Measurements from ENCODE around the gene KRT78. TPM values are rescaled to one million over a fixed set of nuclear protein-coding genes. Genes with fewer than 3 reads are reported as not detected.

The KRT78 gene
- total RNA-seq, 2 experiments from 2014 or later: not detected

GRCh38 chr12:52815676-52816588 is 32.9 kb downstream of the KRT78 start:
- POLR2A ChIA-PET: no interaction called here
- Mint-ChIP-seq H3K27ac (no peak overlapping the region), H3K4me3 (no peak overlapping the region), H3K36me3 (ENCODE audit: low read depth) (no peaks in the 10 kb centered on the region), H3K27me3 (peaks cover 7% of the 10 kb centered on the region), H3K4me1 (no peaks in the 10 kb centered on the region), H3K9me3 (no peaks in the 10 kb centered on the region)
- no peak for DNase-seq
- CTCF ChIA-PET: no interaction called here

DNA sequence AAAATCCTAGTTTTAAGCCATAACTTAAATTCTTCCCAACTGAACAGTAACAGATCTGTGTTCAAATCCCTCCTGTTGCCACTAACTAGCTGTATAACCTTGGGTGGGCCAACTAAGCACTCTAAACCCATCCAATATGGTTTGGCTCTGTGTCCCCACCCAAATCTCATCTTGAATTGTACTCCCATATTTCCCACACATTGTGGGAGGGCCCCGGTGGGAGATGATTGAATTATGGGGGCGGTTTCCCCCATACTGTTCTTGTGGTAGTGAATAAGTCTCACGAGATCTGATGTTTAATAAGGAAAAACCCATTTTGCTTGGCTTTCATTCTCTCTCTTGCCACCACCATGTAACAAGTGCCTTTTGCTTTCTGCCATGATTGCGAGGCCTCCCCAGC is 33.6 kb downstream of the KRT78 start:
- ChIA-PET CTCF (no interaction called here), POLR2A (no interaction called here)
- H3K36me3 Mint-ChIP-seq (ENCODE audit: low read depth): no peaks in the 10 kb centered on the region
- H3K27ac Mint-ChIP-seq: no peak overlapping the region
- peaks cover under 1% of the 10 kb centered on the region for H3K27me3 Mint-ChIP-seq
- no peak overlapping the region for H3K4me3 Mint-ChIP-seq
- H3K9me3 Mint-ChIP-seq: no peaks in the 10 kb centered on the region
- DNase-seq: no peak
- no peaks in the 10 kb centered on the region for H3K4me1 Mint-ChIP-seq

- CTCF ChIA-PET: no interaction called here
- no peak for DNase-seq
Observed at GRCh38 chr12:52814710-52815155, 34.1 kb downstream of the KRT78 start.

DNA sequence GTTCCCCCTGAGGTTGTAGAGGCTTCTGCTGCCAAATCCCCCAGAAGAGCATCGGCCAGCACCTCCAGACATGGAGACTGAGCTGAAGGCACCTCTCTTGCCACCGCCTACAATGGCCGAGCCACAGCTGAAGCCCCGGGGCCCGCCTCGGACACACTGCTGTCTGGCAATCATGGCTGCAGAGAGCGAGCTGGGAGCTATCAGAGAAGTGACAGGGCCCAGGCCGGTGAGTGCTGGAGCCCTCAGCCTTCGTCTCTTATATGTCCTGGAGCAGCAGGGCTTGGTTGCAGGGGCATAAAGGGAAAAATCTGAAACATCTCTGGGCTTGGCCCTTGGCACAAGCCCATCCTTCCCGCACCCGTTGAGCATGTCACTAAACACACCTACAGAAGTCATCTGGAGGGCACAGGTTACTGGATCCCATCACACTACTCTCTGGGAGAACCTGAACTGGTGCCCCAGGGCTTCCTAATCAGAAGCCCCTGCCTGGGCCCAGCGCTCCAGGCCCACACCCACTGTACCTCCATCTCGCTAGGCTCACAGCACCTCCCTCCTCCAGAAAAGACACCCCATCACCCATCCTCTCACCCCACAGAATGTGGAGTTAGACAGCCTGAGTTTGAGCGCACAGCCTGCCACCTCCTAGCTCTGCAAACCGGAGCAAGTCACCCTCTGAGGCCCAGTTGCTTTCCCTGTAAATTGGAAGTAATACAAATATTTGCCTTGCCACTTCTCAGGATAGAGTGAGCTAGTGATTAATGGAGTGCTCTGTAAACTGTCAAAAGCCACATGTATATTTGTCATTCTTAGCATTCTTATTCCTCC is 34.7 kb downstream of the KRT78 start, which contains the start of gene KRT4:
KRT4 (minus strand) TSS at position 232 of the 825 bp plus-strand sequence; CDS start at position 174, 58 bp downstream.
- POLR2A ChIA-PET: no interaction called here
- H3K4me3 Mint-ChIP-seq: no peak within 1 kb of the TSS
- DNase-seq: no peak
- no peaks in the 10 kb centered on the region for H3K27me3 Mint-ChIP-seq
- H3K36me3 Mint-ChIP-seq (ENCODE audit: low read depth): no peaks in the 10 kb centered on the region
- no peaks in the 10 kb centered on the region for H3K9me3 Mint-ChIP-seq
- no peaks in the 10 kb centered on the region for H3K4me1 Mint-ChIP-seq
- CTCF ChIA-PET: no interaction called here
- H3K27ac Mint-ChIP-seq: no peak within 1 kb of the TSS

More at GRCh38 chr12:52814710-52815155, 34.1 kb downstream of the KRT78 start:
- H3K4me1 Mint-ChIP-seq: no peaks in the 10 kb centered on the region
- no peak overlapping the region for H3K4me3 Mint-ChIP-seq
- no peaks in the 10 kb centered on the region for H3K36me3 Mint-ChIP-seq (ENCODE audit: low read depth)
- POLR2A ChIA-PET: no interaction called here
- no peaks in the 10 kb centered on the region for H3K9me3 Mint-ChIP-seq
- H3K27me3 Mint-ChIP-seq: no peaks in the 10 kb centered on the region
- H3K27ac Mint-ChIP-seq: no peak overlapping the region

DNA sequence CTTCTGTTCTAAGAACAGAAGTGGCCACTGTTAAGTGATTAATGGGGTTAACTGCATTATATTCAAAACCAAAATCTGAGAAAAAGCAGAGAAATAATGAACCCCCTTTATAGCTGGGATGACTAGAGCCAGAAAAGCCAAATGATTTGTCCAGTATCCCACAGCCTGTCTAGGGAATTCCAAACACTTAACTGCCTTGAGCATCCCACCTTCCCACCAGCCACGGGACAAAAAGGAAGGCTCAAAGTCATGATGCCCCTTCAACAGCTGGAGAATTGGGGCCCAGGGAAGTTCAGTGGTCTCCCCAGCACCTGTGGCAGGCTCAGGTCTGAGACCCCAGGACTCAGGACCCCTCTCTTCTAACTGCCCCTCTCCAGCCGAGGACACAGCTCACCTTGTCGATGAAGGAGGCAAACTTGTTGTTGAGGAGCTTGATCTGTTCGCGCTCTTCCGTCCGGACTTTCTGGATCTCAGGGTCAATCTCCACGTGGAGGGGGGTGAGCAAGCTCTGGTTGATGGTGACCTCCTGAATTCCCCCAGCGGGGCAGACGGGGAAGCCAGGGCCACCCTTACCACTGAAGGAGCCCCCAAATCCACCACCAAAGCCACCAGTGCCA is 35.5 kb downstream of the KRT78 start:
- Mint-ChIP-seq H3K4me1 (no peaks in the 10 kb centered on the region), H3K9me3 (no peaks in the 10 kb centered on the region), H3K27ac (no peak overlapping the region), H3K27me3 (no peaks in the 10 kb centered on the region), H3K4me3 (no peak overlapping the region), H3K36me3 (ENCODE audit: low read depth) (no peaks in the 10 kb centered on the region)
- ChIA-PET CTCF (no interaction called here), POLR2A (no interaction called here)
- no peak for DNase-seq

DNA sequence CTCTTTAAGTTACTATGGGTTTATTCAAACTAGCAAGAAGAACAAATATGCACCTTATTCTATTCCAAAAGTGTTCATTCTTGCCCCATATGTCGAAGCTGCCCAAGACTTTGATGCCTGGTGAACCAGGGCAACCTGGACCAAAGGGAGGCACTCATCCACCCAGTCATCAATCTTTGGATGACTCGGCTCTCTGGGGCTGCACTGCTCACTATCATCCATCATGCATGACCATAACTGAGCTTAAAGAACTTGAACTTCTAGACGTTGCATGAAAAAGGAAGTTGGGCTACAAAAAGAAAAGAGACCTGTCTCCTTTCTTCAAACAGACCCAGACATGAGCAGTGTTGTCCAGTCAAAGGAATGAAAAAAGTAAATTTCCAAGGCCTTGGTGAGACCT is 36.0 kb downstream of the KRT78 start:
- H3K27me3 Mint-ChIP-seq: no peaks in the 10 kb centered on the region
- no peak overlapping the region for H3K27ac Mint-ChIP-seq
- no peaks in the 10 kb centered on the region for H3K9me3 Mint-ChIP-seq
- POLR2A ChIA-PET: no interaction called here
- DNase-seq: no peak
- no peaks in the 10 kb centered on the region for H3K36me3 Mint-ChIP-seq (ENCODE audit: low read depth)
- no peak overlapping the region for H3K4me3 Mint-ChIP-seq
- CTCF ChIA-PET: no interaction called here
- H3K4me1 Mint-ChIP-seq: no peaks in the 10 kb centered on the region

DNA sequence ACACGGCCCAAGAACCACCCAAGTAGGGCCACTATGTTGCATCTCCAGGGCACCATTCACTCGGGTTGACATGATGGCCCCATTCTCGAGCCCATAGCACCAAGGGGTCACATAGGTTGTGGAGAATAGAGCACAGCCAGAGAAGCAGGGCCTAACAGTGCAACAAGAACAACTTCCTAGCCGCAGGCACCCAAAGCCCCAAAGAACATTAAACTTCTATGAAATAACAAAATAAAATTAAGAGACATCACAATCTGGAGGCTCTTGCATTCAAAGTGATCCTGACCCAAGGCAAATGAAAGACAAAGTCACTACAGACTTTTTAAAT is 36.8 kb downstream of the KRT78 start:
- H3K4me1 Mint-ChIP-seq: no peaks in the 10 kb centered on the region
- POLR2A ChIA-PET: no interaction called here
- CTCF ChIA-PET: no interaction called here
- H3K27ac Mint-ChIP-seq: no peak overlapping the region
- DNase-seq: no peak
- no peaks in the 10 kb centered on the region for H3K9me3 Mint-ChIP-seq
- H3K27me3 Mint-ChIP-seq: no peaks in the 10 kb centered on the region
- no peak overlapping the region for H3K4me3 Mint-ChIP-seq
- H3K36me3 Mint-ChIP-seq (ENCODE audit: low read depth): no peaks in the 10 kb centered on the region

DNA sequence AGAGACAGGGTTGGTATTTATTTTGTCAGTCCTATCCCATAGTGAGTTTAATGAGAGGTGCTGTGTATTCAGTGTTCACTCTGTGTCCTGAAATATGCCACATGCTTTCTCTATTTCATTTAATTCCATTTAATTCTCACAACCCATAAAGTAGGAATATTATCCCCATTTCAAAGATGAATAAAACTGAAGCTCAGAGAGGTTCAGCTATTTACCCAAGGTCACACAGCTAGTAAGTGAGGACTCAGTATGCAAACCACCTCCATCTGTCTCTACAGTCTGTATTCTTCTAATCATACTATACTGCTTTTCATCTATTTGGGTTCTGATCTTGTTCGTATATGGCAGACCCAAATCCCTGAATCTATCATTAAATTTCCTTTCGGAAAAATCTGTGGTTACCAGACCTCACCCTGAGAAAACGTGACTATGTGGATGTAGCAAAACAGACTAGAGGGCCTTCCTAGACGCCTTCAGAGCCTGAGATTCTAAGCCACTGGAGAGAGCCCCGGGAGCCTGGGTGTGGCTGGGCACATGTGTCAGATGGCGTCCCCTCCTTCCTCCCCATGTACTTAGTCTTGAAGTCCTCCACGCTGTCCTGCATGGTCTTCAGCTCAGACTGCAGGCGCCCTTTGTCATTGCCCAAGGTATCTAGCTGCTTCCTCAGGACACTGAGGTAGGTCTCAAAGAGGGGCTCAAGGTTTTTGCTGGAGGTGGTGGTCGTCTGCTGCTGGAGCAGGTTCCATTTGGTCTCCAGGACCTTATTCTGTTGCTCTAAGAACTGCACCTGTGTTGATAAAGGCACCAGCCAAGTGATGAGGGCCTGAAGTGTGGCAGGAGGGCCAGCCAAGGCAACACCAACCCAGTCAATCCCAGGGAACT is 37.4 kb downstream of the KRT78 start:
- CTCF ChIA-PET: no interaction called here
- no peaks in the 10 kb centered on the region for H3K36me3 Mint-ChIP-seq (ENCODE audit: low read depth)
- H3K4me1 Mint-ChIP-seq: no peaks in the 10 kb centered on the region
- POLR2A ChIA-PET: no interaction called here
- H3K27ac Mint-ChIP-seq: no peak overlapping the region
- no peaks in the 10 kb centered on the region for H3K9me3 Mint-ChIP-seq
- no peak overlapping the region for H3K4me3 Mint-ChIP-seq
- H3K27me3 Mint-ChIP-seq: no peaks in the 10 kb centered on the region
- DNase-seq: no peak

DNA sequence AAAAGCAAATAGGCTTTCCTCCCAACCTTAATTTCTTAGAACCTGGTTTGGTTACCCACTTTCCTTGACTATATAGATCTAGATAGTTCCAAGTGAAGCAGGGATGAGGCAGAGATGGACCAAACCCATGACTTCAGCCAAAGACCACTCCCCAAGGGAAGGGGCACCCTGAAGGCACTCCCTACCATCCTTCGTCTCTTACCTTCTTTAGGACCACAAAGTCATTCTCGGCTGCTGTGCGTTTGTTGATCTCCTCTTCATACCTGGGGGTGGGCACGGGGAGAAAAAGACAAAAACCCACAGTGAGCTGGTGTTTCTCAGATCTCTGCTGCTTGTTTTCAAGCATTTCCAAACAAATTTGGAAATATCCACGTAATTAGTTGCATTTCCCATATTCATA is 38.2 kb downstream of the KRT78 start:
- Mint-ChIP-seq H3K9me3 (no peaks in the 10 kb centered on the region), H3K27ac (no peak overlapping the region), H3K4me3 (no peak overlapping the region), H3K27me3 (no peaks in the 10 kb centered on the region), H3K4me1 (no peaks in the 10 kb centered on the region), H3K36me3 (ENCODE audit: low read depth) (no peaks in the 10 kb centered on the region)
- POLR2A ChIA-PET: no interaction called here
- DNase-seq: no peak
- CTCF ChIA-PET: no interaction called here

DNA sequence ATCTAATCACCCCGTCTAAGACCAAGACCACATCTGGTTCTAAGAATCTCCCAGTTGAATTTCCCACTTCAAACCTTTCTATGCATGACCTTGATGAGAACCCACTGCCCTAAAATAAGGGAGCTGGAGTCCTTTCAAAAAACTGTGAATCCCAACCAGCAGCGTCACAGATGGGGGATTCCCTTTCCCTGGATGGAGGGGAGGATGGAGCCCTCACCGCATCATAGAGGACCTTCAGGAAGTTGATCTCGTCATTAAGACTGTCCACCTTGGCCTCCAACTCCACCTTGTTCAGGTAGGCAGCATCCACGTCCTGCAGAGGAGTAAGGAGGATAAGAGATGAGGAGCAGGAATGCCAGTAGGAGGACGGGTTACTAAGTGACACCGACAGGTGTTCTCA is 39.6 kb downstream of the KRT78 start:
- Mint-ChIP-seq H3K36me3 (ENCODE audit: low read depth) (no peaks in the 10 kb centered on the region), H3K27ac (no peak overlapping the region), H3K9me3 (no peaks in the 10 kb centered on the region), H3K4me3 (no peak overlapping the region), H3K27me3 (no peaks in the 10 kb centered on the region), H3K4me1 (no peaks in the 10 kb centered on the region)
- CTCF ChIA-PET: no interaction called here
- DNase-seq: no peak
- POLR2A ChIA-PET: no interaction called here

DNA sequence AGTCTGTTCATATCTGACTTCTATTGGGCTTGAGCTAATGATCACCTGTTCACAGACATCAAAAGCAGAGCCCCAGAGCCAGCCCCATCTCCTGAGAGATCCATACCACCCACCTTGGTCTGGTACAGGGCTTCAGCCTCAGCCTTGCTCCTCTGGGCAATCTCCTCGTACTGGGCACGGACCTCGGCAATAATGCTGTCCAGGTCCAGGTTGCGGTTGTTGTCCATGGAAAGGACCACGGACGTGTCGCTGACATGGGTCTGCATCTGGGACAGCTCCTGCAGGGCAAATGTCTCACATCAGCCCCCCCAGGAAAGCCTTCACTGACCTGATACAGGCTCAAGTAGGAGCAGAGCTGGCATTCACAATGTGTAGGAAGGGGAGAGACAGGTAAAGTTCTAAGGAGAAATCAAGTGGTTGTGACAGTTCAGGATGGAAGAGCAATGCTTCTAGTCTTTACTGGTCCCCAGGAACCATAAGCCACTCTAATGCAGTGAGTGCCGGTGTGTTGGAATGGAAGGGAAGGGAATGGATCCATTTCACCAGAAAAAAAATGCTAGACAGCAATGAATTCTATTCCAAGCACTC is 40.1 kb downstream of the KRT78 start:
- H3K27ac Mint-ChIP-seq: no peak overlapping the region
- ChIA-PET POLR2A (no interaction called here), CTCF (no interaction called here)
- H3K27me3 Mint-ChIP-seq: no peaks in the 10 kb centered on the region
- DNase-seq: no peak
- H3K9me3 Mint-ChIP-seq: no peaks in the 10 kb centered on the region
- H3K4me3 Mint-ChIP-seq: no peak overlapping the region
- no peaks in the 10 kb centered on the region for H3K4me1 Mint-ChIP-seq
- H3K36me3 Mint-ChIP-seq (ENCODE audit: low read depth): no peaks in the 10 kb centered on the region

- Mint-ChIP-seq H3K27me3 (peaks cover 2% of the 10 kb centered on the region), H3K9me3 (no peaks in the 10 kb centered on the region), H3K4me1 (no peaks in the 10 kb centered on the region), H3K4me3 (no peak overlapping the region), H3K27ac (no peak overlapping the region), H3K36me3 (ENCODE audit: low read depth) (no peaks in the 10 kb centered on the region)
- ChIA-PET POLR2A (interaction anchor here (1.1 kb wide), 1 partner anchor 10 kb away, joined by 3 read pairs; no protein-coding TSS in a partner anchor), CTCF (no interaction called here)
- no peak for DNase-seq
Observed at GRCh38 chr12:52807544-52808470, 41.0 kb downstream of the KRT78 start.

Data from activated CD4-positive, alpha-beta memory T cell treated with anti-CD3 and anti-CD28 coated beads, Interleukin-2, amount 10 ng/mL, durations not matched to agents 7 days and 5 days (primary cell).